ENCODE data around the gene EGF.

The EGF gene

GRCh38 chr4:109966891-109967481 lies 54.3 kb downstream of the EGF start:
- DNase-seq: no peak

GRCh38 chr4:109967798-109968520 lies 55.3 kb downstream of the EGF start:
- no peak for DNase-seq

GRCh38 chr4:109969087-109969486 lies 56.4 kb downstream of the EGF start:
- DNase-seq: no peak

- DNase-seq: no peak
These were observed 57.2 kb downstream of the EGF start for GRCh38 chr4:109969919-109970318.

GRCh38 chr4:109972786-109973528 lies 60.3 kb downstream of the EGF start:
- DNase-seq: no peak

GRCh38 chr4:109973529-109973905 lies 60.8 kb downstream of the EGF start:
- no peak for DNase-seq

GRCh38 chr4:109976189-109976588 lies 63.5 kb downstream of the EGF start:
- no peak for DNase-seq

GRCh38 chr4:109977854-109978501 lies 65.3 kb downstream of the EGF start:
- DNase-seq: no peak

- DNase-seq: no peak
These were observed 66.2 kb downstream of the EGF start for GRCh38 chr4:109978704-109979454.

GRCh38 chr4:109979920-109980717 lies 67.4 kb downstream of the EGF start:
- DNase-seq: no peak

- no peak for DNase-seq
These were observed 69.3 kb downstream of the EGF start for GRCh38 chr4:109981936-109982335.

- no peak for DNase-seq
These were observed 69.8 kb downstream of the EGF start for GRCh38 chr4:109982521-109982920.

- DNase-seq: no peak
These were observed 73.6 kb downstream of the EGF start for GRCh38 chr4:109985993-109986974.

GRCh38 chr4:109989044-109989443 lies 76.4 kb downstream of the EGF start:
- no peak for DNase-seq

GRCh38 chr4:109989618-109990017 lies 76.9 kb downstream of the EGF start:
- no peak for DNase-seq

- DNase-seq: no peak
These were observed 77.9 kb downstream of the EGF start for GRCh38 chr4:109990261-109991257.

- DNase-seq: no peak
These were observed 80.4 kb downstream of the EGF start for GRCh38 chr4:109993116-109993515.

GRCh38 chr4:109994415-109994827 lies 81.7 kb downstream of the EGF start:
- no peak for DNase-seq

GRCh38 chr4:109996526-109996925 lies 83.8 kb downstream of the EGF start:
- DNase-seq: no peak

Measured in activated CD4-positive, CD25-positive, alpha-beta regulatory T cell (primary cell).